Fibroblast of the conjunctiva (primary cell): ENCODE results near the gene SIGLEC8.
"Not testable (repeated sequence)": the region's sequence is repeated elsewhere in the genome, so short reads cannot be mapped to it uniquely, and the experiment has no call there.

ENCODE experiments used
- DNase-seq: peaks from one replicate; pipeline ENCODE4 v3.0.0-alpha.2; 2010; ENCODE audit warnings: low read depth

The SIGLEC8 gene

GRCh38 chr19:51458051-51458645 is at the start of gene SIGLEC8:
TSS of gene SIGLEC8 (minus strand) at chr19:51458454. CDS start at chr19:51458387, 67 bp downstream.
- DNase-seq = no peak

DNA sequence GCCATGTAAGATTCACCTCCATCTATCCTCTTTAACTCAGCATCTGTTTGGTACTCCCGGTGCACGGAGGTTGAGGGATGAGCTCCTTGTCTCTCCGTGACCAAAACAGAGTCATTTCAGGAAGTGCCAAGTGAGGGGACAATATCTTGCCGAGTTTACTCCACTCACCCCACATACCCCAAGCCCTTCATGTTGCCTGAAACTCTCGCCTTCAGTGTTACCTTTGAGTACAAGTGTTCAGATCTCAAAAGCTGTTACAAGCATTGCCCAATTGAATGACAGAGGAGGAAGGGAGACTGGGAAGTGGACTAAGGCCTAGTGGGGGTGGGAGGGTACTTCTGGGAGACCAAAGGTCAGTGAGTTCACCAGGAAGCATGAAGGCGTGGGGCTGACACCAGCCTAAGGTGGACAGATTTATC is 49.4 kb upstream of the SIGLEC8 start:
- DNase-seq = no peak

GRCh38 chr19:51507192-51507591 is 48.9 kb upstream of the SIGLEC8 start:
- no peak for DNase-seq

- no peak for DNase-seq
These were observed 47.6 kb upstream of the SIGLEC8 start for GRCh38 chr19:51505904-51506303.

DNA sequence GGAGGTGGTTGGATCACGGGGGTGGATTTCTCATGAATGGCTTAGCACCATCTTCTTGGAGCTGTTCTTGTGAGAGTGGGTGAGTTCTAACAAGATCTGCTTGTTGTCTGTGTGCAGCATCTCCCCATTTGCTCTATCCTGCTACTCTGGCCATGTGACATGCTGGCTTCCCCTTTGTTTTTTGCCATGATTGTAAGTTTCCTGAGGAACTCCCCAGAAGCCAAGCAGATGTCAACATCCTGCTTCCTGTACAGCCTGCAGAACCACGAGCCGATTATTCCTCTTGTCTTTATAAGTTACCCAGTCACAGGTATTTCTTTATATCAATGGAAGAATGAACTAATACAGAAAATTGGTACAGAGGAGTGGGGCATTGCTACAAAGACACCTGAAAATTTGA is 45.6 kb upstream of the SIGLEC8 start:
- DNase-seq = no peak

DNA sequence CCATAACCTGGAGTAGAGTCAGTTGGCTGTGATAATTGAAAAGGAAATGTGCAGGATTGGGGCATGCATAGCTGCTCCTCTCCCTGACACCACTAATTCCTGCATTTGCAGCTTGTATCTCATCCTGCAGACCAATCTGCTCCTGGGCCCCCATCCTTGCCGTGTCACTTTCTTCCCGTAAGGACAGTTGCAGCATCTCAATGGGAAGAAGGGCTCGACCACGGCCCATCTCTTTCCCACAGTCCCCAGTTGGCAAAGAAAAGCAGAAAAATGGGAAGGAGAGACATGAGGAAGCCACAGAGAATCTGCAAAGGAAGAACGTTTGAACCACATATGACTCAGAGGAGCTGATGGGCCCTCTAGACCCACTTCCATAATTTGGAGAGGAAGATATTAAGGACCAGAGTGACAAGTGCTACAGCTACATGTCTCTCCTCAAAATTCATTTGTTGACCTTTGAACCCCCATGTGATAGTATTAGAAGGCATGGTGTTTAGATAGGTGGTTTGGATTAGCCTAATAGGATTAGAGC is 45.1 kb upstream of the SIGLEC8 start:
- no peak for DNase-seq

- no peak for DNase-seq
These were observed 43.5 kb upstream of the SIGLEC8 start, which contains the start of gene SIGLEC12 for GRCh38 chr19:51501594-51502263. TSS of gene SIGLEC12 (minus strand) at chr19:51501800. CDS start at chr19:51501733, 67 bp downstream.

GRCh38 chr19:51500931-51501330 is 42.7 kb upstream of the SIGLEC8 start:
- DNase-seq = not testable (repeated sequence)

DNA sequence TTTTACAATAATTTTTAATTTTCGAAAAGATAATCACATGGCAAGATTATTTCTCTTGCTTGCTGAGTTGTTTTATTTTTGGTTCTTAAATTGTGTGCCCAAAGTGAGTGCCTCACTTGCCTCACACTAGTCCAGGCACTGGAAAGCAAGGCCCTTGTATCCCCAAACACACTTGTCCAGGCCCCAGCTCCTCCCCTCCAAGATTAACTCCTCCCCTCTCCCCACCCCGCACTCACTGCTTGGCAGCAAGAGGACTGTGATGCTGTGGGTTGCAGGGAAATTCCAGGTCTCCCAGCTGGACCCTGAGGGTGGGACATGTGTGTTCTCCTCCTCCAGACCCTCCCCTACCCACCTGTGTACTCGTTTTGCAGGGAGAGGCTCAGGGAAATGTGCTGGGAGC is 39.4 kb upstream of the SIGLEC8 start:
- no peak for DNase-seq

DNA sequence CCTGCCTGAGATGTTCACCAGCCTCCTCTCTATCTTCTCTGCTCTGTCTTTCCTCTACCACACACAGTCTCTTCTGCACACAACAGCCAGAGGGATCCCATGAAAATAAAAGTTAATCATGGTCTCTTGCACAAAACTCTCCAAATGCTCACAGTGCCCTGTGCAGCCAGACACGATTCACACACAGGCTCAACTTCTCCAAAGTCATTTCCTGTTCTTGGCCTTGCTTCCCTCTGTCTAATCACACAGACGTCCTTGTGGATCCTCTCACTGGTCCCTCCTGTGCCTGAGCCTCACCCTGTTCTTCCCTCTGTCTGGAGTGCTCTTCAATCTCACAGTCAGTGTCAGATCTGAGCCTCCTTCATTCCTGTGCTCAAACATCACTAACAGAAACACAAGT is 35.5 kb upstream of the SIGLEC8 start:
- DNase-seq = no peak

GRCh38 chr19:51491586-51491985 is 33.3 kb upstream of the SIGLEC8 start:
- DNase-seq = no peak

DNA sequence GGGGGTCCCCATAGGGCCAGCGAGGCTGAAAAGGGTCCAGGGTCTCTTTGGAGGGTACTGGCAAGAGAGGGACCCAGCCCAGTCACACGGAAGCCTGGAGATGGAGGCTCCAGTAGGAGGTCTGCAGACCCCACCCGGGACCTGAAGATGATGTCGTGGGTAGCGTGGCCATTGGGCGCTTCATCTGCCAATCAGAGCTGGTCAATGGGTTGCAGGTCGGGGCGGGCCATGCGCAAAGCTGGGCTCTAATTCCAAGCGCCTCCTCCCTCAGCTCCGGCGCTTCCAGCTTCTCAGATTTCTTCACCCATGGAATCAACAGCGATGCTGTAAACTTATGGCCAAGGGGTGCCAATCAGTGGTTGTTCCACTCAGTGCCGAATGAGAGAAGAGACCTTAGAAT is 32.4 kb upstream of the SIGLEC8 start:
- DNase-seq = no peak

DNA sequence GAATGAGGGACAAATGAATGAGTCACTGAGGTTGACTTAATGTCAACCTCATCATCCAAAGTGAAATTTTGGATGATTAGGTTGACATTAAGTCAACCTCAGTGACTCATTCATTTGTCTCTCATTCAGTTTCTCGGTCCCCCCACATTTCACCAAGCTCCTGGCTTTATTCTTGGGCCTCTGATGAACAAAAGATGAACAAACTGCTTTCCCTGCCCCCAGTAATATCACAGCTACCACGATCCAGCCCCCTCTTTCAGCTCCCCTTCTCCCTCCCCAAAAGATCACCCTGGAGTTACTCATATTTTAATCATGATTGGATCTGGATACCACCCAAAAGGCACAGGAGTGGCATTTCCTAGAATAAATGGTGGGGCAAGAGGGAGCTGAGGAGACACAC is 30.9 kb upstream of the SIGLEC8 start:
- no peak for DNase-seq

DNA sequence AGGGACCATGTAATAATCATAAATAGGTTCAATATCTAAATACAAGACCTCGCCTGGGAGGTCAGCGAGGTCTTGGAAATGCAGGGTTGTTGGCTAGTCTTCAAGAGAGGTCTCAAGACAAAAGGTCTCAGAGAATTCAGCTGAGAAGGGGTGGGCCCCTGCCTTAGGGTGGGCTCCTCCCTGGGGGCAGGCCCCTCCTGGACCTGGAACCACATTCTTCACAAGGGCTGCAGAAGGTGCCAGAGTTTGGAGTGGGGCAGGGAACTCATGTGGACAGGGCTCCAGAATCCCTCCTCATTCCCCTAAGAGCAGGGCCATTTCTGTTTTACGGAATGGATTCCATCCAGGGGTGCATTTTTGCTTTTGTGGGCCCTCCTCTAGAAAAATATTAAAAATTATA is 30.2 kb upstream of the SIGLEC8 start:
- no peak for DNase-seq

DNA sequence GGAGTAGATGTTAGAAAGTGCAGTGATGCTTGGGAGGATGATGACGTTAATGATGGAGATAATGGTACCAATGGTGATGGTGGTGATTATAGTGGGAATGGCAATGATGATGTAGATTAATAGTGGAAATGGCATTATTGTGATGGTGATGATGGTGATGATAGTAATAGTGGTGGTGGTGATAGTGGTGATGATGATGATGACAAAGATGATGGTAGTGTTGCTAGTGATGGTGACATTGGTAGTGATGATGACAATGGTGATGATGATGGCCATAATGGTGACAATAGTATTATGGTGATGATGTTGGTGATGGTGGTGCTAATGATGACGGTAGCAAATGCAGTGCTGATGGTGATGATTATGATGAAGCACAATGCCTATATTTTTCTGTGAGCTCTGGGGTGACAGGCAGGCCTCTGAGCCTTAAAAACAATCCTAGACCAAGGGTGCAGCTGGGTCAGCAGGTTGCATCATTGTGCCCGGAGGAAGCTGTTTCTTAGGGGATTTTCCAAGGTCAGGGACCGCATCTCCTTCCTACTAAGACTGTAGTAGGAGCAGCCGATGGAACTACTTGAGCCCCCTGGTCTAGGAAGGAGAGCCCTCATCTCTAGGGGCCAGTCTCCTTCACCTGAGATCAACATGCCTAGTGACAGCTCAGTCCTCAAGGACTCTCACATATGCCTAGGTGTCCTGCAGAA is 27.9 kb upstream of the SIGLEC8 start:
- DNase-seq = no peak

GRCh38 chr19:51480590-51480989 is 22.3 kb upstream of the SIGLEC8 start:
- DNase-seq = no peak

GRCh38 chr19:51479531-51480331 is 21.5 kb upstream of the SIGLEC8 start:
- DNase-seq = no peak

- no peak for DNase-seq
These were observed 20.4 kb upstream of the SIGLEC8 start, which contains the start of gene CEACAM18 for GRCh38 chr19:51478381-51479234. TSS of gene CEACAM18 (plus strand) at chr19:51478539.

DNA sequence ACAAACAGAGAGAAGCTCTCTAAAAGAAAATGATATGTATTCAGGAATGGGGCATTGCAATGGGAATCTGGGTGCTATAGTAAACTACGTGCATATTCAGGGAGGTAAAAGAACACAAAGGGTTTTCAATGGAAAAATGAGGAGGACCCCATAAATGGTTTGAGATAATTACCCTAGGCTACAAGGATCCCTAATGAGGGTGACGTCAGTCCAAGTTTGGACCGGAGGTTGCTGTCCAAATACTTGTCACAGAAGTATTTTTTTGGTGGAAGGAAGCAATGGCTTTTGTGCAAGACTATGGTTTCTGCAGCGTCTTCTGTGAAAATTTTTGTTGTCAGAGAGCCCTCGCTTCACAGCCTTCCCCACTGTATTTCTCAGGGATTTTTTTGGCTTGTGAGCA is 19.1 kb upstream of the SIGLEC8 start:
- no peak for DNase-seq

DNA sequence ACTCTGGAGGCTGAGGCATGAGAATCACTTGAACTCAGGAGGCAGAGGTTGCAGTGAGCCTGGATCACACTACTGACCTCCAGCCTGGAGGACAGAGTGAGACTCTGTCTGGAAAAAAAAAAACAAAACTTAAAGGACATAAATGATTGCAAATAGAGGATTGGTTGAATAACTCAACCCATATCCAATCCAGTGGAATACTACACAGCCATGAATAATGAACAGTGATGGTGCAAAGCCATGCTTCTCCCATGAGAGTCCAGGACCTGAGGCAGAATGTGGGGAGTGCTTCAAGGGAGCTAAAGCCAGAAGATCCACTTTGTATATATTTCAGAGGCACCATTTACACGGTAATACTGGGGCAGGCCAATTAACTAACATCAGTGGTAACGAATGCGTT is 17.9 kb upstream of the SIGLEC8 start:
- no peak for DNase-seq
